ENCODE measurements around the gene FRMD4B.

DNA sequence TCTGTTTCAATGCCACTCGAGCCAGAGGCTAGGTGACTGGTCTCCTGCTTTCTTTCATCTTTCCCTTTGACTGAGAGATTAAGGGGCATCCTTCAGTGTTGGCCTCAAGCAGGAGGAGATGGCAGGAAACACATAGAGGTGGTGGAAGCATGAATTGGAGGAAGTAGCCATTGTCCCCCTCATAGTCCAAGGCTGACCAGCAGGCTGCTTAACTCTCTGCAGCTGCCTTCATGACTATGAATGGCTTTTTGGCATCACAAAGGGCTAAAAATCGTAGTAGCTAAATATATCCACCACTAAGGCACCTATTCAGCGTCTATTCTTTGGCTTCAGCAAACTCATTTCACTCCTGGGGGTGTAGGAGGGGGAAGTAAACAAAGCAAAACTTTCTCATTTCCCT, 7.0 kb upstream of the FRMD4B start:
- TF ChIP-seq EP300 (IDR thresholded peaks at IDR 0.05; ENCODE audit: low read depth) (no peak), CTCF (IDR thresholded peaks at IDR 0.05) (no peak), POLR2A (IDR thresholded peaks at IDR 0.05) (no peak)

Data from transverse colon (tissue), 3 donors.